ENCODE measurements around the gene WAC.

The WAC gene

DNA sequence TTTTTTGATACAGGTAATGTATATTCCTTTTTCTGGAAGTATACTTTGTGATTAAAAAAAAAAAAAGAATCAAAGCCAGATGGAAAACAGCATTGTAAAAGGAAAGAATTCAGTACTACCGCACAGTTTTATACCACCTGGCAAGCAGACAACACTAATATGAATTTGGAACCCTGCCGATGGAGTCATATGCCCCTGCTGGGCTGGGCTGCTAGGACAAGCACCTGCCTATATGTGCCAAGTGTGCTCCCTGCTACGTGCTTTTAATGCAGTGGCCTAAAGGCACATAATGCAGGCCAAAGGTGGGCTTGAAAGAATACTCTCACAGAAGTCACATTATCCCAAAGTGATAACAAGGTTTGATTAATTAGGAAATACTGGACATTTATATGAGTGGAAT lies 29.8 kb upstream of the WAC start:
- Histone ChIP-seq H3K9ac (no peak overlapping the region), H3K4me2 (ENCODE audit: low read length) (no peak overlapping the region), H3K27ac (no peak overlapping the region), H3K36me3 (ENCODE audit: control insufficient read depth, insufficient read depth, low read length) (no peaks in the 10 kb centered on the region), H3K27me3 (ENCODE audit: control insufficient read depth, insufficient read depth, low read length) (no peaks in the 10 kb centered on the region), H3K79me2 (no peaks in the 10 kb centered on the region), H3K4me3 (ENCODE audit: low read depth, low read length) (no peak overlapping the region), H3K4me1 (peaks cover 12% of the 10 kb centered on the region), H2AFZ (no peak overlapping the region), H3K9me3 (ENCODE audit: control insufficient read depth, low read length) (no peaks in the 10 kb centered on the region)
- TF ChIP-seq, protein P1, sequence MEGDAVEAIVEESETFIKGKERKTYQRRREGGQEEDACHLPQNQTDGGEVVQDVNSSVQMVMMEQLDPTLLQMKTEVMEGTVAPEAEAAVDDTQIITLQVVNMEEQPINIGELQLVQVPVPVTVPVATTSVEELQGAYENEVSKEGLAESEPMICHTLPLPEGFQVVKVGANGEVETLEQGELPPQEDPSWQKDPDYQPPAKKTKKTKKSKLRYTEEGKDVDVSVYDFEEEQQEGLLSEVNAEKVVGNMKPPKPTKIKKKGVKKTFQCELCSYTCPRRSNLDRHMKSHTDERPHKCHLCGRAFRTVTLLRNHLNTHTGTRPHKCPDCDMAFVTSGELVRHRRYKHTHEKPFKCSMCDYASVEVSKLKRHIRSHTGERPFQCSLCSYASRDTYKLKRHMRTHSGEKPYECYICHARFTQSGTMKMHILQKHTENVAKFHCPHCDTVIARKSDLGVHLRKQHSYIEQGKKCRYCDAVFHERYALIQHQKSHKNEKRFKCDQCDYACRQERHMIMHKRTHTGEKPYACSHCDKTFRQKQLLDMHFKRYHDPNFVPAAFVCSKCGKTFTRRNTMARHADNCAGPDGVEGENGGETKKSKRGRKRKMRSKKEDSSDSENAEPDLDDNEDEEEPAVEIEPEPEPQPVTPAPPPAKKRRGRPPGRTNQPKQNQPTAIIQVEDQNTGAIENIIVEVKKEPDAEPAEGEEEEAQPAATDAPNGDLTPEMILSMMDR (IDR thresholded peaks at IDR 0.05): no peak

- no peak overlapping the region for H2AFZ ChIP-seq
- H3K79me2 ChIP-seq: no peaks in the 10 kb centered on the region
- H3K4me3 ChIP-seq (ENCODE audit: low read depth, low read length): no peak overlapping the region
- H3K27me3 ChIP-seq (ENCODE audit: control insufficient read depth, insufficient read depth, low read length): no peaks in the 10 kb centered on the region
- no peak overlapping the region for H3K27ac ChIP-seq
- TF ChIP-seq, protein P1 (IDR thresholded peaks at IDR 0.05): no peak
- H3K9me3 ChIP-seq (ENCODE audit: control insufficient read depth, low read length): no peaks in the 10 kb centered on the region
- H3K9ac ChIP-seq: no peak overlapping the region
- no peaks in the 10 kb centered on the region for H3K36me3 ChIP-seq (ENCODE audit: control insufficient read depth, insufficient read depth, low read length)
- peaks cover 3% of the 10 kb centered on the region for H3K4me1 ChIP-seq
- no peak overlapping the region for H3K4me2 ChIP-seq (ENCODE audit: low read length)
Measured at GRCh38 chr10:28505359-28505959, 27.5 kb upstream of the WAC start.

GRCh38 chr10:28508304-28508925 lies 24.5 kb upstream of the WAC start:
- TF ChIP-seq, protein P1 (IDR thresholded peaks at IDR 0.05): no peak
- Histone ChIP-seq H3K36me3 (ENCODE audit: control insufficient read depth, insufficient read depth, low read length) (no peaks in the 10 kb centered on the region), H3K4me3 (ENCODE audit: low read depth, low read length) (no peak overlapping the region), H3K4me2 (ENCODE audit: low read length) (no peak overlapping the region), H3K79me2 (no peaks in the 10 kb centered on the region), H3K9me3 (ENCODE audit: control insufficient read depth, low read length) (no peaks in the 10 kb centered on the region), H2AFZ (no peak overlapping the region), H3K4me1 (no peaks in the 10 kb centered on the region), H3K27ac (no peak overlapping the region), H3K9ac (no peak overlapping the region), H3K27me3 (ENCODE audit: control insufficient read depth, insufficient read depth, low read length) (no peaks in the 10 kb centered on the region)

GRCh38 chr10:28509286-28509685 lies 23.6 kb upstream of the WAC start:
- H3K4me3 ChIP-seq (ENCODE audit: low read depth, low read length): no peak overlapping the region
- no peaks in the 10 kb centered on the region for H3K9me3 ChIP-seq (ENCODE audit: control insufficient read depth, low read length)
- H3K27me3 ChIP-seq (ENCODE audit: control insufficient read depth, insufficient read depth, low read length): no peaks in the 10 kb centered on the region
- H3K36me3 ChIP-seq (ENCODE audit: control insufficient read depth, insufficient read depth, low read length): no peaks in the 10 kb centered on the region
- H3K27ac ChIP-seq: no peak overlapping the region
- H3K9ac ChIP-seq: no peak overlapping the region
- H3K4me1 ChIP-seq: no peaks in the 10 kb centered on the region
- H3K79me2 ChIP-seq: no peaks in the 10 kb centered on the region
- TF ChIP-seq, protein P1 (IDR thresholded peaks at IDR 0.05): no peak
- H3K4me2 ChIP-seq (ENCODE audit: low read length): no peak overlapping the region
- no peak overlapping the region for H2AFZ ChIP-seq

- TF ChIP-seq, protein P1 (IDR thresholded peaks at IDR 0.05): no peak
- no peaks in the 10 kb centered on the region for H3K36me3 ChIP-seq (ENCODE audit: control insufficient read depth, insufficient read depth, low read length)
- H3K9ac ChIP-seq: no peak overlapping the region
- no peak overlapping the region for H3K4me2 ChIP-seq (ENCODE audit: low read length)
- H3K79me2 ChIP-seq: no peaks in the 10 kb centered on the region
- no peak overlapping the region for H3K4me3 ChIP-seq (ENCODE audit: low read depth, low read length)
- H3K9me3 ChIP-seq (ENCODE audit: control insufficient read depth, low read length): no peaks in the 10 kb centered on the region
- H3K4me1 ChIP-seq: no peaks in the 10 kb centered on the region
- no peaks in the 10 kb centered on the region for H3K27me3 ChIP-seq (ENCODE audit: control insufficient read depth, insufficient read depth, low read length)
- H3K27ac ChIP-seq: no peak overlapping the region
- no peak overlapping the region for H2AFZ ChIP-seq
Measured at GRCh38 chr10:28514648-28515047, 18.3 kb upstream of the WAC start.

All from parathyroid adenoma (tissue), 2 donors.